IMR-90 (cell line): ENCODE results near the gene MZB1.

Experiments
- MAZ ChIP-seq: IDR thresholded peaks from 2 replicates; pipeline ENCODE4 v1.6.1; 2012; ENCODE audit warnings: low read depth, mild to moderate bottlenecking, low read length, improper control_type of control experiment, moderate library complexity, borderline replicate concordance
- MXI1 ChIP-seq: IDR thresholded peaks from 2 replicates; pipeline ENCODE4 v1.6.1; 2012; ENCODE audit warnings: low read depth, mild to moderate bottlenecking, low read length, moderate library complexity, borderline replicate concordance
- POLR2A ChIP-seq: IDR thresholded peaks from 2 replicates; pipeline ENCODE4 v1.6.1; 2012; ENCODE audit warnings: mild to moderate bottlenecking, low read depth, low read length
- RAD21 ChIP-seq: IDR thresholded peaks from 2 replicates; pipeline ENCODE4 v1.6.1; 2012; ENCODE audit warnings: low read length, improper control_type of control experiment
- USF2 ChIP-seq: fragments of 150-350 bp; IDR thresholded peaks from 2 replicates; pipeline ENCODE4 v1.6.1; 2017; ENCODE audit warnings: mild to moderate bottlenecking, antibody characterized with exemption, low read length, low read depth
- TF ChIP-seq, protein P1 (sequence below): conservative IDR thresholded peaks from 2 replicates; pipeline ENCODE4 v1.5.1; 2012; ENCODE audit warnings: mild to moderate bottlenecking, low read depth, low read length, improper control_type of control experiment

GRCh38 chr5:139383275-139383992 lies 6.3 kb downstream of the MZB1 start, which contains the start of gene SLC23A1:
- TF ChIP-seq POLR2A (no peak), MXI1 (no peak), USF2 (no peak), MAZ (no peak), RAD21 (no peak)
- TF ChIP-seq, protein P1, sequence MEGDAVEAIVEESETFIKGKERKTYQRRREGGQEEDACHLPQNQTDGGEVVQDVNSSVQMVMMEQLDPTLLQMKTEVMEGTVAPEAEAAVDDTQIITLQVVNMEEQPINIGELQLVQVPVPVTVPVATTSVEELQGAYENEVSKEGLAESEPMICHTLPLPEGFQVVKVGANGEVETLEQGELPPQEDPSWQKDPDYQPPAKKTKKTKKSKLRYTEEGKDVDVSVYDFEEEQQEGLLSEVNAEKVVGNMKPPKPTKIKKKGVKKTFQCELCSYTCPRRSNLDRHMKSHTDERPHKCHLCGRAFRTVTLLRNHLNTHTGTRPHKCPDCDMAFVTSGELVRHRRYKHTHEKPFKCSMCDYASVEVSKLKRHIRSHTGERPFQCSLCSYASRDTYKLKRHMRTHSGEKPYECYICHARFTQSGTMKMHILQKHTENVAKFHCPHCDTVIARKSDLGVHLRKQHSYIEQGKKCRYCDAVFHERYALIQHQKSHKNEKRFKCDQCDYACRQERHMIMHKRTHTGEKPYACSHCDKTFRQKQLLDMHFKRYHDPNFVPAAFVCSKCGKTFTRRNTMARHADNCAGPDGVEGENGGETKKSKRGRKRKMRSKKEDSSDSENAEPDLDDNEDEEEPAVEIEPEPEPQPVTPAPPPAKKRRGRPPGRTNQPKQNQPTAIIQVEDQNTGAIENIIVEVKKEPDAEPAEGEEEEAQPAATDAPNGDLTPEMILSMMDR = no peak
